LNCaP clone FGC (cell line): ENCODE results near the gene TP53TG3B.
"Not testable (repeated sequence)": the region's sequence is repeated elsewhere in the genome, so short reads cannot be mapped to it uniquely, and the experiment has no call there.

ENCODE experiments used
- DNase-seq: peaks from one replicate; pipeline ENCODE4 v3.0.0-alpha.2; 2011; ENCODE audit warnings: low read depth
- H3K4me3 ChIP-seq: 2 replicates; pipeline ENCODE4 v1.5.1; 2011; ENCODE audit warnings: mild to moderate bottlenecking, low read depth, low read length, control low read depth

TP53TG3B gene

GRCh38 chr16:33360541-33360940 lies at the start of gene TP53TG3B:
TP53TG3B (plus strand) TSS chr16:33360841; CDS start chr16:33360909, 68 bp downstream.
- H3K4me3 ChIP-seq, DNase-seq: not testable (repeated sequence)

GRCh38 chr16:33336226-33337012 lies 24.2 kb upstream of the TP53TG3B start:
- not testable (repeated sequence) for DNase-seq, H3K4me3 ChIP-seq

- H3K4me3 ChIP-seq, DNase-seq: not testable (repeated sequence)
Observed at GRCh38 chr16:33337627-33338542, 22.8 kb upstream of the TP53TG3B start.

GRCh38 chr16:33338543-33338951 lies 22.1 kb upstream of the TP53TG3B start:
- DNase-seq, H3K4me3 ChIP-seq: not testable (repeated sequence)

- H3K4me3 ChIP-seq, DNase-seq: not testable (repeated sequence)
Observed at GRCh38 chr16:33339093-33340061, 21.3 kb upstream of the TP53TG3B start.
